ENCODE data around the gene UROC1.

The UROC1 gene

GRCh38 chr3:126517291-126517951 lies at the start of gene UROC1:
Gene UROC1 (minus strand): TSS chr3:126517773. CDS start chr3:126517719, 54 bp downstream.
- DNase-seq, result no peak

GRCh38 chr3:126562737-126563276 lies 45.2 kb upstream of the UROC1 start:
- DNase-seq, result no peak

GRCh38 chr3:126558336-126559071 lies 40.9 kb upstream of the UROC1 start, which contains the start of gene C3orf22:
Gene C3orf22 (minus strand): TSS chr3:126558932. CDS start chr3:126553390, 5,542 bp downstream.
- DNase-seq, result no peak

GRCh38 chr3:126557761-126558160 lies 40.2 kb upstream of the UROC1 start:
- no peak for DNase-seq

- no peak for DNase-seq
Measured at GRCh38 chr3:126557415-126557745, 39.8 kb upstream of the UROC1 start.

- DNase-seq, result no peak
Measured at GRCh38 chr3:126556637-126557414, 39.3 kb upstream of the UROC1 start.

- no peak for DNase-seq
Measured at GRCh38 chr3:126555795-126556636, 38.4 kb upstream of the UROC1 start.

GRCh38 chr3:126554560-126555525 lies 37.3 kb upstream of the UROC1 start:
- DNase-seq, result no peak

GRCh38 chr3:126553284-126554084 lies 35.9 kb upstream of the UROC1 start:
- no peak for DNase-seq

GRCh38 chr3:126552688-126553283 lies 35.2 kb upstream of the UROC1 start:
- DNase-seq, result no peak

GRCh38 chr3:126551839-126552687 lies 34.5 kb upstream of the UROC1 start:
- DNase-seq, result no peak

GRCh38 chr3:126551121-126551838 lies 33.7 kb upstream of the UROC1 start:
- no peak for DNase-seq

- no peak for DNase-seq
Measured at GRCh38 chr3:126550488-126551051, 33.0 kb upstream of the UROC1 start.

GRCh38 chr3:126549861-126550487 lies 32.4 kb upstream of the UROC1 start:
- no peak for DNase-seq

GRCh38 chr3:126548556-126549466 lies 31.2 kb upstream of the UROC1 start:
- no peak for DNase-seq

- DNase-seq, result no peak
Measured at GRCh38 chr3:126547721-126548120, 30.1 kb upstream of the UROC1 start.

All from NCI-H526 treated with DMSO at 0.1 percent for 48 hours (cell line).